ENCODE data around the gene TEX9.

Gene TEX9

GRCh38 chr15:56475351-56475750 lies 110.1 kb downstream of the TEX9 start:
- Histone ChIP-seq H3K4me1 (ENCODE audit: control insufficient read depth, insufficient read depth, low read length) (no peaks in the 10 kb centered on the region), H3K9ac (ENCODE audit: low read depth, low read length) (no peak overlapping the region), H3K36me3 (ENCODE audit: insufficient read depth, low read length) (no peaks in the 10 kb centered on the region), H3K4me2 (ENCODE audit: low read length) (no peak overlapping the region), H3K9me3 (replicated peaks; ENCODE audit: low read length) (no peaks in the 10 kb centered on the region), H3K4me3 (ENCODE audit: low read length) (no peak overlapping the region), H3K27me3 (ENCODE audit: control insufficient read depth, insufficient read depth, low read length) (peaks cover 21% of the 10 kb centered on the region)
